Keratinocyte (primary cell): ENCODE data around the gene PXDC1. TPM values are rescaled to one million over a fixed set of nuclear protein-coding genes. Genes with fewer than 3 reads are reported as not detected.
"Not testable (repeated sequence)": the region's sequence is repeated elsewhere in the genome, so short reads cannot be mapped to it uniquely, and the experiment has no call there.

Experiments used
- DNase-seq: peaks from one replicate; pipeline ENCODE4 v3.0.0-alpha.2; 2011; ENCODE audit warnings: low read depth, missing footprints, low spot score
- FAIRE-seq: peaks from 2 replicates; lab custom pipeline; 2011; peaks lifted over from hg19 to GRCh38; lab: Jason Lieb, UNC
- H2AFZ ChIP-seq: 2 replicates; pipeline ENCODE4 v1.6.0; 2012; ENCODE audit warnings: low read length, control low read depth, inconsistent platforms; ENCODE audit not compliant: control insufficient read depth
- H3K27ac ChIP-seq: 2 replicates; pipeline ENCODE4 v1.5.1; 2011; ENCODE audit warnings: low read length; ENCODE audit not compliant: control insufficient read depth, insufficient read depth
- H3K27me3 ChIP-seq: 3 replicates; pipeline ENCODE4 v1.6.0; 2011; ENCODE audit warnings: low read length; ENCODE audit not compliant: control insufficient read depth, insufficient read depth; ENCODE audit errors: extremely low read depth
- H3K36me3 ChIP-seq, 2 experiments: 2 replicates in 1 of 2; 3 replicates in 1 of 2; pipeline ENCODE4 v1.5.1; 2011; ENCODE audit warnings: low read length in 2 of 2, mild to moderate bottlenecking in 1 of 2; ENCODE audit not compliant: control insufficient read depth in 2 of 2, insufficient read depth in 2 of 2; ENCODE audit errors: extremely low read depth in 1 of 2
- H3K4me1 ChIP-seq: 3 replicates; pipeline ENCODE4 v1.5.1; 2011; ENCODE audit warnings: low read length; ENCODE audit not compliant: control insufficient read depth, insufficient read depth; ENCODE audit errors: extremely low read depth
- H3K4me2 ChIP-seq: 3 replicates; pipeline ENCODE4 v1.6.0; 2011; ENCODE audit warnings: low read depth, low read length; ENCODE audit not compliant: control insufficient read depth, insufficient read depth; ENCODE audit errors: extremely low read depth
- H3K4me3 ChIP-seq, 3 experiments: fragments of 200-600 bp in 1 of 3; sonication (generic) in 1 of 3; 2 replicates in 2 of 3; 3 replicates in 1 of 3; pipeline ENCODE4 v1.5.1; 2011 to 2016; ENCODE audit warnings: low read length in 3 of 3, mild to moderate bottlenecking in 3 of 3, control low read depth in 2 of 3, inconsistent platforms in 1 of 3, low read depth in 1 of 3, mixed read lengths in 1 of 3, mixed run types in 1 of 3, moderate library complexity in 1 of 3; ENCODE audit not compliant: control insufficient read depth in 2 of 3, insufficient read depth in 2 of 3; ENCODE audit errors: extremely low read depth in 1 of 3
- H3K79me2 ChIP-seq: 2 replicates; pipeline ENCODE4 v1.6.0; 2012; ENCODE audit warnings: low read length; ENCODE audit not compliant: control insufficient read depth, insufficient read depth
- H3K9ac ChIP-seq: 3 replicates; pipeline ENCODE4 v1.6.0; 2011; ENCODE audit warnings: low read length; ENCODE audit not compliant: control insufficient read depth, insufficient read depth; ENCODE audit errors: extremely low read depth
- H3K9me1 ChIP-seq: 3 replicates; pipeline ENCODE4 v1.6.0; 2011; ENCODE audit warnings: low read length; ENCODE audit not compliant: control insufficient read depth, insufficient read depth; ENCODE audit errors: extremely low read depth
- H3K9me3 ChIP-seq: 2 replicates; pipeline ENCODE4 v1.5.1; 2012; ENCODE audit warnings: low read depth, low read length; ENCODE audit not compliant: control insufficient read depth
- H4K20me1 ChIP-seq: 3 replicates; pipeline ENCODE4 v1.6.0; 2011; ENCODE audit warnings: low read length; ENCODE audit not compliant: control insufficient read depth, insufficient read depth; ENCODE audit errors: extremely low read depth
- CTCF ChIP-seq, 3 experiments: IDR thresholded peaks in 1 of 3; conservative IDR thresholded peaks in 1 of 3; optimal IDR thresholded peaks in 1 of 3; 2 replicates in 2 of 3; 3 replicates in 1 of 3; pipeline versions ENCODE3 to v1.5.1; 2011; ENCODE audit warnings: low read length in 3 of 3, mild to moderate bottlenecking in 3 of 3, moderate library complexity in 2 of 3, control low read depth in 1 of 3, inconsistent platforms in 1 of 3; ENCODE audit not compliant: insufficient read depth in 2 of 3; ENCODE audit errors: extremely low read depth in 1 of 3
- EZH2 ChIP-seq: IDR thresholded peaks from one replicate; pipeline ENCODE4 v1.6.1; 2012; ENCODE audit warnings: inconsistent platforms, mild to moderate bottlenecking, low read length, moderate library complexity
- dilution Hi-C: fragments of 300-500 bp; cut with MboI; formaldehyde crosslinking; loops from one replicate; pipeline ENCODE4 v1.7.0; 2020; ENCODE audit warnings: low sequenced_read_pairs; ENCODE audit not compliant: extremely low pct_ligation_motif_present
- polyA plus RNA-seq, 5 experiments: library from polyadenylated mRNA; depleted of rRNA in 3 of 5; stranded (reverse) in 3 of 5; stranded (forward) in 1 of 5; unstranded in 1 of 5; fragments of >200 nt; gene quantifications; 1 replicate in 1 of 5; 2 replicates in 3 of 5; 3 replicates in 1 of 5; pipeline versions ENCODE4 v1.2.1 to v1.2.3, GENCODE V29; 2011 to 2012; ENCODE audit warnings: missing spikeins in 2 of 5, low read depth in 1 of 5, low replicate concordance in 1 of 5

Gene PXDC1
- polyA plus RNA-seq, 1 donor (not counting 4 experiments of a cell fraction or from before 2014, with no cell fraction given) = 17.1 TPM

- FAIRE-seq = no peak
- DNase-seq = no peak
- no peak for TF ChIP-seq EZH2
- TF ChIP-seq CTCF (optimal IDR thresholded peaks at IDR 0.05 in 1 of 3, IDR thresholded peaks at IDR 0.05 in 1 of 3, conservative IDR thresholded peaks at IDR 0.05 in 1 of 3; ENCODE audit: extremely low read depth in 1 of 3, insufficient read depth in 2 of 3, low read length in 3 of 3) = no peak
- Histone ChIP-seq H2AFZ (no peak overlapping the region), H3K9me3 (no peaks in the 10 kb centered on the region), H4K20me1 (no peaks in the 10 kb centered on the region), H3K9me1 (no peaks in the 10 kb centered on the region), H3K27ac (no peak overlapping the region), H3K4me3 (no peak overlapping the region), H3K4me1 (no peaks in the 10 kb centered on the region), H3K79me2 (no peaks in the 10 kb centered on the region), H3K9ac (no peak overlapping the region), H3K36me3 (no peaks in the 10 kb centered on the region), H3K27me3 (no peaks in the 10 kb centered on the region), H3K4me2 (no peak overlapping the region)
- dilution Hi-C loops = no loop called here
These were observed 7.3 kb upstream of the PXDC1 start for GRCh38 chr6:3758842-3759144.

- DNase-seq, H3K9me1 ChIP-seq, H2AFZ ChIP-seq, H3K79me2 ChIP-seq, H3K4me2 ChIP-seq, H4K20me1 ChIP-seq, H3K36me3 ChIP-seq, H3K4me3 ChIP-seq, H3K9me3 ChIP-seq, H3K27me3 ChIP-seq, dilution Hi-C loops, H3K4me1 ChIP-seq, H3K27ac ChIP-seq, FAIRE-seq, H3K9ac ChIP-seq: not testable (repeated sequence)
These were observed 6.7 kb upstream of the PXDC1 start for GRCh38 chr6:3757998-3758841.

GRCh38 chr6:3757241-3757641 is 5.7 kb upstream of the PXDC1 start:
- TF ChIP-seq EZH2 (no peak), CTCF (optimal IDR thresholded peaks at IDR 0.05 in 1 of 3, IDR thresholded peaks at IDR 0.05 in 1 of 3, conservative IDR thresholded peaks at IDR 0.05 in 1 of 3; ENCODE audit: extremely low read depth in 1 of 3, insufficient read depth in 2 of 3, low read length in 3 of 3) (no peak)
- Histone ChIP-seq H3K9ac (no peak overlapping the region), H4K20me1 (no peaks in the 10 kb centered on the region), H3K27me3 (no peaks in the 10 kb centered on the region), H3K79me2 (no peaks in the 10 kb centered on the region), H3K4me2 (no peak overlapping the region), H3K9me1 (no peaks in the 10 kb centered on the region), H2AFZ (no peak overlapping the region), H3K4me1 (peaks cover 3% of the 10 kb centered on the region), H3K9me3 (no peaks in the 10 kb centered on the region), H3K27ac (no peak overlapping the region), H3K36me3 (no peaks in the 10 kb centered on the region), H3K4me3 (no peak overlapping the region)
- DNase-seq (no peak), FAIRE-seq (no peak)
- dilution Hi-C loops = no loop called here
